HEK293T (cell line): ENCODE measurements around the gene ERC1.

ENCODE experiments used
- CTCF ChIA-PET: fragments of 350-600 bp; formaldehyde crosslinking; extraction: SDS; loops from one replicate; lab custom pipeline; 2021; ENCODE audit warnings: antibody characterized with exemption, inconsistent platforms; lab: Yijun Ruan, JAX
- POLR2A ChIA-PET: fragments of 350-600 bp; formaldehyde crosslinking; extraction: SDS; loops from one replicate; lab custom pipeline; 2020; ENCODE audit warnings: antibody characterized with exemption, inconsistent platforms; lab: Yijun Ruan, JAX
- DNase-seq: peaks from one replicate; pipeline ENCODE4 v3.0.0; 2012; ENCODE audit warnings: mixed read lengths; ENCODE audit errors: extremely low spot score
- ARNT ChIP-seq: fragments of 450-650 bp; IDR thresholded peaks from 2 replicates; pipeline ENCODE4 v1.6.1; 2017; ENCODE audit warnings: mild to moderate bottlenecking
- BHLHE40 ChIP-seq: fragments of 450-650 bp; IDR thresholded peaks from 2 replicates; pipeline ENCODE4 v1.6.1; 2016; ENCODE audit warnings: mild to moderate bottlenecking, moderate library complexity, borderline replicate concordance
- CTBP1 ChIP-seq: fragments of 450-650 bp; IDR thresholded peaks from 2 replicates; pipeline ENCODE4 v1.6.1; 2016; ENCODE audit warnings: borderline replicate concordance
- ELF4 ChIP-seq: fragments of 450-650 bp; IDR thresholded peaks from 2 replicates; pipeline ENCODE4 v1.6.1; 2017; ENCODE audit warnings: antibody characterized with exemption
- FOXA1 ChIP-seq: fragments of 450-650 bp; IDR thresholded peaks from 2 replicates; pipeline ENCODE4 v1.6.1; 2016; ENCODE audit warnings: mild to moderate bottlenecking
- FOXK2 ChIP-seq: fragments of 450-650 bp; IDR thresholded peaks from 2 replicates; pipeline ENCODE4 v1.6.1; 2016; ENCODE audit warnings: mild to moderate bottlenecking
- FOXM1 ChIP-seq: fragments of 450-650 bp; IDR thresholded peaks from 2 replicates; pipeline ENCODE4 v1.6.1; 2017; ENCODE audit warnings: mild to moderate bottlenecking, borderline replicate concordance
- HDGF ChIP-seq: fragments of 450-650 bp; IDR thresholded peaks from 2 replicates; pipeline ENCODE4 v1.6.1; 2017; ENCODE audit warnings: antibody characterized with exemption, borderline replicate concordance
- L3MBTL2 ChIP-seq: fragments of 450-650 bp; conservative IDR thresholded peaks from 2 replicates; pipeline ENCODE4 v1.6.1; 2016; ENCODE audit warnings: mild to moderate bottlenecking
- LEF1 ChIP-seq: fragments of 450-650 bp; IDR thresholded peaks from 2 replicates; pipeline ENCODE4 v1.6.1; 2017; ENCODE audit warnings: mild to moderate bottlenecking, borderline replicate concordance
- NFRKB ChIP-seq: fragments of 450-650 bp; IDR thresholded peaks from 2 replicates; pipeline ENCODE4 v1.6.1; 2016; ENCODE audit warnings: mild to moderate bottlenecking, moderate library complexity
- SP1 ChIP-seq: fragments of 450-650 bp; IDR thresholded peaks from 2 replicates; pipeline ENCODE4 v1.6.1; 2017
- SUZ12 ChIP-seq: fragments of 450-650 bp; IDR thresholded peaks from 2 replicates; pipeline ENCODE4 v1.6.1; 2016; ENCODE audit warnings: mild to moderate bottlenecking
- TARDBP ChIP-seq: fragments of 450-650 bp; IDR thresholded peaks from 2 replicates; pipeline ENCODE4 v1.6.1; 2016
- ZNF384 ChIP-seq: fragments of 450-650 bp; IDR thresholded peaks from 2 replicates; pipeline ENCODE4 v1.6.1; 2016
- TF ChIP-seq, protein P1 (sequence below): fragments of 450-650 bp; IDR thresholded peaks from 2 replicates; pipeline ENCODE4 v1.6.1; 2016

Gene ERC1

GRCh38 chr12:958588-959123 is 32.4 kb upstream of the ERC1 start:
- ChIA-PET POLR2A (interaction anchor here (2.1 kb wide), 1 partner anchor 9 kb away, joined by 7 read pairs; the partner anchor contains the start of gene RAD52), CTCF (no interaction called here)
- TF ChIP-seq CTBP1 (no peak), TARDBP (no peak), FOXK2 (no peak), SUZ12 (no peak), FOXM1 (no peak), FOXA1 (no peak), LEF1 (no peak), ARNT (no peak), HDGF (no peak), SP1 (no peak), ELF4 (no peak)
- TF ChIP-seq, protein P1, sequence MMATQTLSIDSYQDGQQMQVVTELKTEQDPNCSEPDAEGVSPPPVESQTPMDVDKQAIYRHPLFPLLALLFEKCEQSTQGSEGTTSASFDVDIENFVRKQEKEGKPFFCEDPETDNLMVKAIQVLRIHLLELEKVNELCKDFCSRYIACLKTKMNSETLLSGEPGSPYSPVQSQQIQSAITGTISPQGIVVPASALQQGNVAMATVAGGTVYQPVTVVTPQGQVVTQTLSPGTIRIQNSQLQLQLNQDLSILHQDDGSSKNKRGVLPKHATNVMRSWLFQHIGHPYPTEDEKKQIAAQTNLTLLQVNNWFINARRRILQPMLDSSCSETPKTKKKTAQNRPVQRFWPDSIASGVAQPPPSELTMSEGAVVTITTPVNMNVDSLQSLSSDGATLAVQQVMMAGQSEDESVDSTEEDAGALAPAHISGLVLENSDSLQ, result no peak
- no peak for DNase-seq

- ChIA-PET CTCF (no interaction called here), POLR2A (no interaction called here)
- TF ChIP-seq TARDBP (no peak), ARNT (no peak), FOXA1 (no peak), BHLHE40 (no peak)
- no peak for DNase-seq
Measured at GRCh38 chr12:966724-967123, 24.3 kb upstream of the ERC1 start.

GRCh38 chr12:967641-968040 is 23.4 kb upstream of the ERC1 start:
- POLR2A ChIA-PET, result interaction anchor here (1.3 kb wide), 1 partner anchor 18 kb away, joined by 5 read pairs; the partner anchor contains the start of gene RAD52
- CTCF ChIA-PET, result interaction anchor here (1.7 to 1.8 kb wide), 2 partner anchors 18 to 21 kb away, joined by 4 to 6 read pairs; partner anchors contain the start of gene RAD52
- TF ChIP-seq NFRKB (no peak), HDGF (no peak), ZNF384 (no peak), SP1 (no peak), TARDBP (no peak), LEF1 (no peak), FOXA1 (no peak), FOXK2 (no peak), L3MBTL2 (no peak), SUZ12 (no peak), ELF4 (no peak), CTBP1 (no peak), ARNT (no peak), FOXM1 (no peak), BHLHE40 (no peak)
- TF ChIP-seq, protein P1, result no peak
- DNase-seq, result no peak

GRCh38 chr12:968545-968944 is 22.5 kb upstream of the ERC1 start:
- no peak for DNase-seq
- POLR2A ChIA-PET, result interaction anchor here (1.3 kb wide), 1 partner anchor 19 kb away, joined by 5 read pairs; the partner anchor contains the start of gene RAD52
- CTCF ChIA-PET, result interaction anchor here (1.7 to 1.8 kb wide), 2 partner anchors 19 to 22 kb away, joined by 4 to 6 read pairs; partner anchors contain the start of gene RAD52
- TF ChIP-seq SUZ12 (no peak), ZNF384 (no peak), FOXA1 (no peak), FOXM1 (no peak), ARNT (no peak), L3MBTL2 (no peak), FOXK2 (no peak), HDGF (no peak), LEF1 (no peak), SP1 (no peak), CTBP1 (no peak), NFRKB (no peak), ELF4 (no peak), TARDBP (no peak), BHLHE40 (no peak)
- TF ChIP-seq, protein P1, result no peak

GRCh38 chr12:969821-970220 is 21.2 kb upstream of the ERC1 start:
- CTCF ChIA-PET, result interaction anchor here (1.0 to 1.4 kb wide), 2 partner anchors 9 to 20 kb away, joined by 3 to 4 read pairs; partner anchors contain the start of gene RAD52
- POLR2A ChIA-PET, result interaction anchor here (1.4 kb wide), 1 partner anchor 20 kb away, joined by 5 read pairs; the partner anchor contains the start of gene RAD52
- DNase-seq, result no peak
- TF ChIP-seq ELF4 (no peak), FOXM1 (no peak), CTBP1 (no peak), TARDBP (no peak), SUZ12 (no peak), BHLHE40 (no peak)
- TF ChIP-seq, protein P1, result no peak

GRCh38 chr12:971991-972390 is 19.0 kb upstream of the ERC1 start:
- ChIA-PET POLR2A (no interaction called here), CTCF (no interaction called here)
- no peak for DNase-seq
- TF ChIP-seq ARNT (no peak), BHLHE40 (no peak), ELF4 (no peak), CTBP1 (no peak), SUZ12 (no peak), TARDBP (no peak), L3MBTL2 (no peak), FOXK2 (no peak), SP1 (no peak), NFRKB (no peak), LEF1 (no peak), ZNF384 (no peak), FOXA1 (no peak), FOXM1 (no peak), HDGF (no peak)
- TF ChIP-seq, protein P1, result no peak
